G401.6 (cell line): ENCODE data around the gene MARK3.
"Not testable (repeated sequence)": the region's sequence is repeated elsewhere in the genome, so short reads cannot be mapped to it uniquely, and the experiment has no call there.

Experiments used
- FAIRE-seq: peaks from 2 replicates; lab custom pipeline; 2012; peaks lifted over from hg19 to GRCh38; lab: Jason Lieb, UNC

The MARK3 gene

DNA sequence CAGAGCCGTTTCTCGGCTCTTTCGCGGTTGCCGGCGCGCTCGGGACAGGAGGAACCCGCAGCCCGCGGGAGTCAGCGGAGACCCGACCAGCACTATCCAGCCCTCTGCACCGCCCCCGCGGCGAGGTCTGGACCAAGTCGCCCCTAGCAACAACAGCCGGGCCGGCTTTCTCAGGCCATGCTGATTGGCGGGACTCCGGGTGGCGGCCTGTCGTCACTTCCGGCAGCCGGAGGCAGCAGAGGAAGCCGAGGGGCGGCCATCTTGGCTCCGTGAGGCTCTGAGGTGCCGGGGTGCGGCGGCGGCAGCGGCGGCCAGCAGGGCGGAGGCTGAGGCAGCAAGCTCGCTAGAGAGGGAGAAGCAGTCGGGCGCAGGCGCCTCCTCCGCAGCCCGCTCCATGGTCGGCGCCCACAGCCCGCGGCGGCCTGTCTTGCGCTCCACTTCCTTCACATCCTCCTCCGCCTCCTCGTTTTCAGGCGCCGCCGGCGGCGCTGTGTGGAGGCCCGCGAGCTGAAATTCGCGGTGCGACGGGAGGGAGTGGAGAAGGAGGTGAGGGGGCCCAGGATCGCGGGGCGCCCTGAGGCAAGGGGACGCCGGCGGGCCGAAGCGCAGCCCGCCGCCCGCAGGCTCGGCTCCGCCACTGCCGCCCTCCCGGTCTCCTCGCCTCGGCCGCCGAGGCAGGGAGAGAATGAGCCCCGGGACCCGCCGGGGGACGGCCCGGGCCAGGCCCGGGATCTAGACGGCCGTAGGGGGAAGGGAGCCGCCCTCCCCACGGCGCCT is at the start of gene MARK3:
TSS of gene MARK3 (plus strand) at position 264 of the 777 bp plus-strand sequence. CDS start 615 bp downstream, outside the sequence.
- peak; percentile 89 for FAIRE-seq

- FAIRE-seq = no peak
These were observed 49.0 kb upstream of the MARK3 start for GRCh38 chr14:103336191-103336590.

DNA sequence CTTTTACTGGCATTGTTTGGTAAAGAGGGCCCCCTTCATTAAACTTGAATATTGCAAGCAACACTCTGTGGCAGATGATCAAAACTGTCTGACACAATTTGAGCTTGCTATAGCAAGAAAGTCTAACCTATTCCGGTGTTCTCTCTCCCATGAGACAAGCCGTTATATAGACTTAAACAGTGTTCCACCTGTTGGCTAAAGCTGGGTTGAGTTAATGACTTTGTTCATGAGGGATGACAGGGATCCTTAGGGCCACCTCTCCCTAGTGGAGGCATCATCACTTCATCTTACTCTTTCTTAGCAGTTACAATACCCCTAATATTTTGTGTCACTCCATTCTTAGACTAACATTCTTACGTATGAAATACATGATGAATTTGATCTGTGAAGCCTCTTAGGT is 47.4 kb upstream of the MARK3 start:
- FAIRE-seq = no peak

DNA sequence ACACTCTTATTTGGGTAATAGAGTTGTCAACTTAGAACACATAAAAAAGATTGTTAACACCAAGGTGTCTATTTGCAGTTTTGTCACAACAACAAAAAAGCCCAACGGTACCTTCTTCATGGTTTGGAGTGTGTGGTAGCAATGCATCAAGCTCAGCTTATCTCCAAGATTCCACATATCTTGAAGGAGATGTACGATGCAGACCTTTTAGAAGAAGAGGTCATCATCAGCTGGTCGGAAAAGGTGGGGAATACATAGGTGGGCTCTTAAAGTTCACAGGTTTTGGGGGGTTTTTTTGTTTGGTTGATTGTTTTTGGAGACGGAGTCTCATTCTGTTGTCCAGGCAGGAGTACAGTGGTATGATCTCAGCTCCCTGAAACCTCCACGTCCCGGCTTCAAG is 45.7 kb upstream of the MARK3 start:
- no peak for FAIRE-seq

- FAIRE-seq = no peak
These were observed 44.6 kb upstream of the MARK3 start for GRCh38 chr14:103340480-103341212.

GRCh38 chr14:103341250-103342129 is 43.7 kb upstream of the MARK3 start:
- no peak for FAIRE-seq

DNA sequence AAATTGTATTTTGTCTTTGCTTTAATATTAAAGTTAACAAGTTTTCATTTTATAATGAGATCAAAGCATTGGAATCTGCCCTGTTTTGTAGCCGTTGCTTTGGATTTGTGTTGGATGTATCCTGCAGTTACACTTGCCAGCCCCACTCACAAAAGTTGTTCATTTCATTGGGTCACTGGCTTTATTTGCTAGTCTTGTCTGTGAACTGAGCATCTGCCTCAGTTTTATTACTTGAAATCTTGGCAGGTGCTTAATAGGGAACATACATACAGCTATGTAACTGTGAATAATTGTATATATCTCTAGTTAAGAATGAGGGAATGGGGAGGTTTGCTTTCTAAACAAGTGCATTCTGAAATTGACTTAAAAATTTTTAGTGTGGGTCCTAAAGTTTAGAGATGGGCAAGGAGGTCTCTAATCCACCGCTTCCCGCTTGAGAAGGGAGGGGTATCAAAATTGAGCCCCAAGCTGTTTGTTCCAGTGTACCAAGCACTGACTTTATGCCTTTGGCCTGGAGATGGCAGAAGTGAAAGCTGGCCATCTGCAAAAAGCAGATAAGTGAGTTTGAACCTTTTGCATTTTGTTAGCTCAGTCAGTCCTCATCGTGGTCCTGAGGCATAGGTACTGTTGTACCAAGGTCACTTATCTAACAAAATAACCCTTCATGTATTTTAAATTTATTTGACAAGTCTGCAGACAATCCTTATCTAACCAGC is 41.9 kb upstream of the MARK3 start:
- FAIRE-seq = no peak

DNA sequence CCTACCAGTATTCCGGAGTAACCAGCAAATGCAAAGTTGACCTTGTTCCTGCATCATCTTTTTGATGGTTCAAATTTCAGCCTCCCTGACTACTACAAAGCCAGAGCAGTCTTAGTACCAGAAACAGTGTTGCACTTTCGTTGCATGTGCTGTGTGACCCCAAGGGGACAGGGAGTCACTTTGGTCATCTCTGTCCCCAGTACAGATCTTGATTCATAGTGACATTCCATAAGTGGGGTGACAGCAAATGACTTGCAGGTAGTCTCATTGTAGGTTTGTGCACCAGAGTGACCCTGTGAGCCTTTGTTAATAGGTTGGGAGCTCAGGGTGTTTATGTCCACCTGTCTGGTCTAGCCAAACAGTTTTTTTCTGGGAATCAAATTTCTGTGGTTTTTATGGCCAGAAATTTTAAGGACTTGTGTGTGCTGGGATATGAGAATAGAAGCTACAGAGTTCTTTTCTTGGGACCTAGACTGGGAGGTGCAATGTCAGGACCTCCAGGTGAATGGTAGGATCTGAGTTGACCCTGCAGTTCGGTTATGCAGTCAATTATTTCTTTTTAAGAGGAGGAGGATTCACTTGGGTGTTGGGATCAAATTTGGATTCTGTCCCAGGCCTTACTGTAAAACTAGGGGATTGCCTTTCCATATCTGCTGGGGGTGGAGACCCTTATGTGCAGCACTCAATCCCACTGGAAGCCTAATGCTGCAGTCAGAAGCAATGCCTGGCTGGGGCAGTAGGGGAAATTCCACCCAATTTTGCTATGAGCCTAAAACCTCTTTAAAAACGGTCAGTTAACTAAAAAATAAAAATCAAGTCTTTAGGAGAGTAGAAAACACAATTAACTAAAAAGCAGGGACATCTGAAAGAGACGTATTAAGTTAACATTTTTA is 41.1 kb upstream of the MARK3 start:
- FAIRE-seq = no peak

- FAIRE-seq = no peak
These were observed 38.9 kb upstream of the MARK3 start for GRCh38 chr14:103346286-103346685.

DNA sequence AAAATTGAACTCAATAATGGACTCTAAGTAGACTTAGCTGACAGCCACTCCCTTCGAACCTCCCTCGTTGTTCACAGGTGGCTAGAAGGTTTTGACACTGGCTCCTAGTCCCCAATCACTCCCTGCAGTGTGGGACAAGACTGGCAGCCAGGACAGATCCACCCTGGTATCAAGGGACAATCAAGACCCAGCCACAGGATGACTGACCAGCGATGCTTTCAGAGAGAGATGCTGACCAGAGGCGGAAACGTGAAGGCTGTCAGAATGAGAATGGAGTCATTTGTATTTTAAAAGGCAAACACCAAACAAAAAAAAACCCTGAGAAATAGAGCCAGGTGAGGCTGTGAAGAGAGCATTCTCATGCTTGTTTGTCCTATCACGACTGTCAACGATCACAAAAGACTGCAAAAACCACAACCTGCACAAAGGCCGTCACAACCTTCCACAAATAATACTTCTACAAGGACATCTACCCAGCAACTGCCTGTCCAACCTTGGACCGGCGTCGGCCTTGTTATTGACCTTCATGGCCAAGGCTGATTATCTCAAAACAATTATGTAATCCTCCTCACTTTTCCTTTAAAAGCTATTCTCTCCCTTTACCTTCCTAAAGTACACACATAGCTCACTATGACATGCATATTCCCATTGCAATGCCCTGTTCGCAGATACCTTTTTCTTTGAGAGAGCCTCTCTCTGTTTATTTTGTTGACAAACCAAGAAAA is 38.0 kb upstream of the MARK3 start:
- FAIRE-seq = no peak

- FAIRE-seq = no peak
These were observed 37.1 kb upstream of the MARK3 start for GRCh38 chr14:103348154-103348553.

- FAIRE-seq = no peak
These were observed 35.2 kb upstream of the MARK3 start for GRCh38 chr14:103349982-103350381.

DNA sequence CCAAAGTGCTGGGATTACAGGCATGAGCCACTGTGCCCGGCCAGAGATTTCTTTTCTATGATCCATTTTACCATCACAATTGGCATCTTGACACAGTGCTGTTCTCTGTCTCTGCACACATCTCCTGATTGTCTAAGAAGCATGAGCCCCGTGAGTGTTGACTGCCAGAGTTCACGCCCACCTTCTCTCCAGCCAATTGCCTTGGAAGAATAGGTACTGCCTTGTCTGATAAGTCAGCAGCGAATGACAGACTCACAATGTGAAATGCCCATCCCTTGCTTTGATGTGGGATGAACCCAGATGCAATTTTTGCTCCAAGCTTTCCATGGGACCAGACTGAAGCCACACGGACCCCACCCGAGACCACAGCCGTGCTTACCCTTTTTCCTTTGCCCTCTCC is 31.9 kb upstream of the MARK3 start:
- no peak for FAIRE-seq

DNA sequence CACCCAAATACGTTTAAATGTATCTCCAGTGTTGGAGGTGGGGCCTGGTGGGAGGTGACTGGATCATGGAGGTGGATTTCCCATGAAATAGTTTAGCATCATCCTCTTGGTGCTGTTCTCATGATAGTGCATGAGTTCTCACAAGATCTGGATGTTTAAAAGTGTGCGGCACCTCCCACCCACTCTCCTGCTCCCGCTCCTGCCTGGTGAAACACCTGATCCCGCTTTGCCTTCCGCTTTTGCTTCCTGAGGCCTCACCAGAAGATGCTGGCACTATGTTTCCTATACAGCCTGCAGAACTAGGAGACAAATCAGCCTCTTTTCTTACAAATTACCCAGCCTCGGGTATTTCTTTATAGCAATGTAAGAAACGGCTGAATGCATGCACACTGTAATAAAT is 31.1 kb upstream of the MARK3 start:
- no peak for FAIRE-seq

DNA sequence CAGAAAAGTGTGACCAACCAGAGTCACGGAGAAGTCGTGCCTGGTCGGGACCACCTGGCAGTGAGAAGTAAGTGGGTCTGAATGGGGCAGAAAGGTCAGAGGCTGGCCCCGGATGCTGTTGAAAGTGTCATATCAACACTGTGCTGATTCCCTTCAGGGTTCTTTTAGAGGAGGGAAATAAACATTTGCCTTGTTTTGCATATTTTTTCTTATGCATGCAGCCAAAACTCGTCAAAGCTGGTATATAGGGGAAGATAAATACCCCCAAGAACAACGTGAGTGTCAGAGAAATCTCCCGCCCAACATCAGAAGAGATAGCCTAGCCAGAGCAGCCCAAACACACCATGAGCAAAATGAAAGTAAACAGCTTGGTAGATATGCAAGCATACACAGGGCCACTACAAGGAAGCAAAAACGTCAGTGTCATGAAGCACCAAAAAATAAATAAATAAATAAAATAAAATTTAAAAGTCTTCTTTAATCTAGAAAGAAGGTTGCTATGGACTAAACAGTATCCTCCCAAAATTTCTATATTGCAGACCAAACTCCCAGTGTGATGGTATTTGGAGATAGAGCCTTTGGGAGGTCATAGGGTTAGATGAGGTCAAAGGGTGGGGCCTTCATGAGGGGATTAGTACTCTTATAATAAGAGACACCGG is 29.1 kb upstream of the MARK3 start:
- no peak for FAIRE-seq

DNA sequence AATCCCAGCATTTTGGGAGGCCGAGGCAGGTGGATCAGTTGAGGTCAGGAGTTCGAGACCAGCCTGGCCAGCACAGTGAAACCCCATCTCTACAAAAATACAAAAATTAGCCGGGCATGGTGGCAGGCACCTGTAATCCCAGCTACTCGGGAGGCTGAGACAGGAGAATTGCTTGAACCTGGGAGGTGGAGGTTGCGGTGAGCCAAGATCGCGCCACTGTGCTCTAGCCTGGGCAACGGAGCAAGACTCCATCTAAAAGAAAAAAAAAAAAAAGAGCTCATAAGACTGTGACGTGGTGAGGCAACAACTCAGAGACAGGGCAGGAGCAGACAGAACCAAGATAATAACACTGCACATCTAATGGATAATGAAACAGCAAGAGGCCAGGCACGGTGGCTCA is 27.7 kb upstream of the MARK3 start:
- not testable (repeated sequence) for FAIRE-seq

DNA sequence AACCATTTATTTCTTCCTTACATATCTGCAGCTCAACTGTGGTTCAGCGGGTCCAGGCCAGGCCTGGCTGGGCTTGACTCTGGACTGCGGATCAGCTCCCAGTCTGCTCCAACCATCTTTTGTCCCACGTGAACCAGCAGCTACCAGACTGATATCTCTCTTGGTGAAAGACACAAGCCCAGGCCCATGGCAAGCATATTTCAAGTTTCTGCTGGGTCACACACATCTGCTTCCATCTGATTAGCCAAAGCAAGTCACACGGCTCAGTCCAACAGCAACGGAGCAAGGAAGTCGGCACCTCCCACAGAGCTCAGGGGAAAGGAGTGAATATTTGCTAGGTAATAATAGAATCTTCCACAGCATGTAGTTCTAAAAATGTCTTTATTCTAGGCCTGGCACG is 24.7 kb upstream of the MARK3 start:
- no peak for FAIRE-seq

GRCh38 chr14:103361867-103362266 is 23.3 kb upstream of the MARK3 start:
- no peak for FAIRE-seq

GRCh38 chr14:103362780-103363179 is 22.4 kb upstream of the MARK3 start:
- no peak for FAIRE-seq

GRCh38 chr14:103366741-103367140 is 18.5 kb upstream of the MARK3 start:
- FAIRE-seq = no peak
